ENCODE data around the gene AUTS2. TPM values are rescaled to one million over a fixed set of nuclear protein-coding genes. Genes with fewer than 3 reads are reported as not detected.

Gene AUTS2
- polyA plus RNA-seq, 1 donor from 2014 or later: 97.3 TPM

- H3K27me3 ChIP-seq (ENCODE audit: insufficient read depth, low read depth, low read length): no peaks in the 10 kb centered on the region
- peak overlapping the region; percentile 76 for H3K27ac ChIP-seq (ENCODE audit: low read length)
- no peak for TF ChIP-seq CTCF (IDR thresholded peaks at IDR 0.05; ENCODE audit: poor library complexity, severe bottlenecking)
- TF ChIP-seq REST (IDR thresholded peaks at IDR 0.05; ENCODE audit: borderline replicate concordance): peak; percentile 6
- TF ChIP-seq TAF1 (IDR thresholded peaks at IDR 0.05; ENCODE audit: low read depth): no peak
- no peak for TF ChIP-seq RAD21 (conservative IDR thresholded peaks at IDR 0.05)
- TF ChIP-seq POLR2AphosphoS5 (IDR thresholded peaks at IDR 0.05): peak; percentile 80
- H3K9me2 ChIP-seq (ENCODE audit: insufficient read depth, low read length): no peaks in the 10 kb centered on the region
- H3K9ac ChIP-seq (ENCODE audit: low read length): peak overlapping the region; percentile 47
- peak overlapping the region; percentile 56 for H3K4me2 ChIP-seq (ENCODE audit: low read length)
- peak overlapping the region; percentile 53 for H3K4me3 ChIP-seq (ENCODE audit: low read length)
- peaks cover 8% of the 10 kb centered on the region for H3F3A ChIP-seq (ENCODE audit: insufficient read depth, low read length, poor library complexity, severe bottlenecking)
- no peaks in the 10 kb centered on the region for H4K20me1 ChIP-seq (ENCODE audit: insufficient read depth)
- no peaks in the 10 kb centered on the region for H3K9me3 ChIP-seq (ENCODE audit: low read length)
- H3K79me2 ChIP-seq (replicated peaks; ENCODE audit: insufficient read depth, low read length): peaks cover 4% of the 10 kb centered on the region
- H3K36me3 ChIP-seq (ENCODE audit: insufficient read depth, low read length): no peaks in the 10 kb centered on the region
- no peak overlapping the region for H2AFZ ChIP-seq (ENCODE audit: low read depth, low read length)
These were observed 494.3 kb downstream of the AUTS2 start for GRCh38 chr7:70092314-70093204.

- H3K27ac ChIP-seq (ENCODE audit: low read length): peak overlapping the region; percentile 76
- TF ChIP-seq TAF1 (IDR thresholded peaks at IDR 0.05; ENCODE audit: low read depth) (peak; percentile 28), EP300 (conservative IDR thresholded peaks at IDR 0.05; ENCODE audit: poor library complexity, severe bottlenecking) (peak; percentile 45), SMC3 (conservative IDR thresholded peaks at IDR 0.05; ENCODE audit: poor library complexity) (peak; percentile 28), MXI1 (conservative IDR thresholded peaks at IDR 0.05; ENCODE audit: poor library complexity, severe bottlenecking) (no peak)
- H3K4me3 ChIP-seq (ENCODE audit: low read length): peak overlapping the region; percentile 53
- H3K79me2 ChIP-seq (replicated peaks; ENCODE audit: insufficient read depth, low read length): peaks cover 4% of the 10 kb centered on the region
- no peaks in the 10 kb centered on the region for H3K27me3 ChIP-seq (ENCODE audit: insufficient read depth, low read depth, low read length)
- no peaks in the 10 kb centered on the region for H3K9me3 ChIP-seq (ENCODE audit: low read length)
- H3K9ac ChIP-seq (ENCODE audit: low read length): peak overlapping the region; percentile 47
- peak overlapping the region; percentile 56 for H3K4me2 ChIP-seq (ENCODE audit: low read length)
- H3K36me3 ChIP-seq (ENCODE audit: insufficient read depth, low read length): no peaks in the 10 kb centered on the region
- no peak overlapping the region for H2AFZ ChIP-seq (ENCODE audit: low read depth, low read length)
- no peaks in the 10 kb centered on the region for H4K20me1 ChIP-seq (ENCODE audit: insufficient read depth)
- peaks cover 8% of the 10 kb centered on the region for H3F3A ChIP-seq (ENCODE audit: insufficient read depth, low read length, poor library complexity, severe bottlenecking)
- H3K9me2 ChIP-seq (ENCODE audit: insufficient read depth, low read length): no peaks in the 10 kb centered on the region
These were observed 495.1 kb downstream of the AUTS2 start for GRCh38 chr7:70093205-70093904.
